Loucy (cell line): Measurements from ENCODE around the gene CTBP2.

Experiments
- H2AFZ ChIP-seq: fragments of 200-600 bp; sonication (generic); 2 replicates; pipeline ENCODE4 v1.6.0; 2016; ENCODE audit warnings: antibody characterized with exemption, mild to moderate bottlenecking, low read length, moderate library complexity
- H3F3A ChIP-seq: fragments of 200-600 bp; 2 replicates; pipeline ENCODE4 v1.6.0; 2016; ENCODE audit warnings: antibody characterized with exemption, low read depth, mild to moderate bottlenecking
- H3K27me3 ChIP-seq: fragments of 200-600 bp; sonication (generic); 2 replicates; pipeline ENCODE4 v1.6.1; 2014; ENCODE audit warnings: low read length, mild to moderate bottlenecking; ENCODE audit not compliant: insufficient read depth, poor library complexity, severe bottlenecking
- H3K36me3 ChIP-seq: fragments of 200-600 bp; sonication (generic); 2 replicates; pipeline ENCODE4 v1.6.1; 2016; ENCODE audit warnings: low read length; ENCODE audit not compliant: insufficient read depth
- H3K4me1 ChIP-seq: fragments of 200-600 bp; sonication (generic); 2 replicates; pipeline ENCODE4 v1.5.1; 2014; ENCODE audit warnings: low read length, mild to moderate bottlenecking; ENCODE audit not compliant: insufficient read depth, poor library complexity, severe bottlenecking
- H3K4me2 ChIP-seq: fragments of 200-600 bp; sonication (generic); 2 replicates; pipeline ENCODE4 v1.6.0; 2014; ENCODE audit warnings: antibody characterized with exemption, low read length, low read depth, mild to moderate bottlenecking; ENCODE audit not compliant: poor library complexity, severe bottlenecking
- H3K4me3 ChIP-seq: fragments of 200-600 bp; sonication (generic); 2 replicates; pipeline ENCODE4 v1.5.1; 2014; ENCODE audit warnings: low read length, mild to moderate bottlenecking, mixed read lengths; ENCODE audit not compliant: poor library complexity, severe bottlenecking
- H3K79me2 ChIP-seq: fragments of 200-600 bp; sonication (generic); 2 replicates; pipeline ENCODE4 v1.6.1; 2014; ENCODE audit warnings: low read length; ENCODE audit not compliant: insufficient read depth
- H3K9ac ChIP-seq: fragments of 200-600 bp; sonication (generic); 2 replicates; pipeline ENCODE4 v1.6.0; 2014; ENCODE audit warnings: mild to moderate bottlenecking, low read depth, low read length, moderate library complexity; ENCODE audit not compliant: poor library complexity, severe bottlenecking
- H3K9me2 ChIP-seq: fragments of 200-600 bp; sonication (generic); replicated peaks from 2 replicates; pipeline ENCODE4 v1.6.1; 2016; ENCODE audit warnings: low read depth, low read length, mixed read lengths
- H3K9me3 ChIP-seq: fragments of 200-600 bp; sonication (generic); 2 replicates; pipeline ENCODE4 v1.6.1; 2014; ENCODE audit warnings: mild to moderate bottlenecking, antibody characterized with exemption, low read length, low read depth; ENCODE audit not compliant: insufficient read depth
- H4K20me1 ChIP-seq: fragments of 200-600 bp; sonication (generic); 2 replicates; pipeline ENCODE4 v1.6.0; 2014; ENCODE audit warnings: antibody characterized with exemption, low read length, mild to moderate bottlenecking; ENCODE audit not compliant: insufficient read depth, poor library complexity, severe bottlenecking
- EZH2phosphoT487 ChIP-seq: fragments of 200-600 bp; IDR thresholded peaks from 2 replicates; pipeline ENCODE4 v1.6.1; 2018; ENCODE audit warnings: antibody characterized with exemption, mild to moderate bottlenecking, moderate library complexity, borderline replicate concordance
- TF ChIP-seq, protein P1 (sequence below): fragments of 200-600 bp; sonication (generic); conservative IDR thresholded peaks from 2 replicates; pipeline ENCODE4 v1.5.1; 2014; ENCODE audit warnings: mild to moderate bottlenecking, antibody characterized with exemption, low read length

Gene CTBP2

GRCh38 chr10:125062227-125062913 is 98.0 kb downstream of the CTBP2 start:
- no peaks in the 10 kb centered on the region for H4K20me1 ChIP-seq
- no peaks in the 10 kb centered on the region for H3K9me2 ChIP-seq
- no peaks in the 10 kb centered on the region for H3K36me3 ChIP-seq
- no peaks in the 10 kb centered on the region for H3K27me3 ChIP-seq
- H3K4me3 ChIP-seq: no peak overlapping the region
- H3K4me1 ChIP-seq: peaks cover 14% of the 10 kb centered on the region
- no peaks in the 10 kb centered on the region for H3K9me3 ChIP-seq
- H3K79me2 ChIP-seq: no peaks in the 10 kb centered on the region
- TF ChIP-seq, protein P1, sequence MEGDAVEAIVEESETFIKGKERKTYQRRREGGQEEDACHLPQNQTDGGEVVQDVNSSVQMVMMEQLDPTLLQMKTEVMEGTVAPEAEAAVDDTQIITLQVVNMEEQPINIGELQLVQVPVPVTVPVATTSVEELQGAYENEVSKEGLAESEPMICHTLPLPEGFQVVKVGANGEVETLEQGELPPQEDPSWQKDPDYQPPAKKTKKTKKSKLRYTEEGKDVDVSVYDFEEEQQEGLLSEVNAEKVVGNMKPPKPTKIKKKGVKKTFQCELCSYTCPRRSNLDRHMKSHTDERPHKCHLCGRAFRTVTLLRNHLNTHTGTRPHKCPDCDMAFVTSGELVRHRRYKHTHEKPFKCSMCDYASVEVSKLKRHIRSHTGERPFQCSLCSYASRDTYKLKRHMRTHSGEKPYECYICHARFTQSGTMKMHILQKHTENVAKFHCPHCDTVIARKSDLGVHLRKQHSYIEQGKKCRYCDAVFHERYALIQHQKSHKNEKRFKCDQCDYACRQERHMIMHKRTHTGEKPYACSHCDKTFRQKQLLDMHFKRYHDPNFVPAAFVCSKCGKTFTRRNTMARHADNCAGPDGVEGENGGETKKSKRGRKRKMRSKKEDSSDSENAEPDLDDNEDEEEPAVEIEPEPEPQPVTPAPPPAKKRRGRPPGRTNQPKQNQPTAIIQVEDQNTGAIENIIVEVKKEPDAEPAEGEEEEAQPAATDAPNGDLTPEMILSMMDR: no peak
- no peak for TF ChIP-seq EZH2phosphoT487
- H3K4me2 ChIP-seq: no peak overlapping the region
- no peaks in the 10 kb centered on the region for H3F3A ChIP-seq
- H3K9ac ChIP-seq: no peak overlapping the region
- no peak overlapping the region for H2AFZ ChIP-seq

GRCh38 chr10:125061557-125062226 is 98.7 kb downstream of the CTBP2 start:
- TF ChIP-seq, protein P1: no peak
- TF ChIP-seq EZH2phosphoT487: no peak
- no peak overlapping the region for H3K4me3 ChIP-seq
- peaks cover 18% of the 10 kb centered on the region for H3K4me1 ChIP-seq
- H3K79me2 ChIP-seq: no peaks in the 10 kb centered on the region
- H3K27me3 ChIP-seq: no peaks in the 10 kb centered on the region
- no peak overlapping the region for H2AFZ ChIP-seq
- no peaks in the 10 kb centered on the region for H3F3A ChIP-seq
- no peak overlapping the region for H3K9ac ChIP-seq
- H3K9me2 ChIP-seq: no peaks in the 10 kb centered on the region
- H3K36me3 ChIP-seq: no peaks in the 10 kb centered on the region
- H3K4me2 ChIP-seq: no peak overlapping the region
- H4K20me1 ChIP-seq: no peaks in the 10 kb centered on the region
- H3K9me3 ChIP-seq: no peaks in the 10 kb centered on the region

DNA sequence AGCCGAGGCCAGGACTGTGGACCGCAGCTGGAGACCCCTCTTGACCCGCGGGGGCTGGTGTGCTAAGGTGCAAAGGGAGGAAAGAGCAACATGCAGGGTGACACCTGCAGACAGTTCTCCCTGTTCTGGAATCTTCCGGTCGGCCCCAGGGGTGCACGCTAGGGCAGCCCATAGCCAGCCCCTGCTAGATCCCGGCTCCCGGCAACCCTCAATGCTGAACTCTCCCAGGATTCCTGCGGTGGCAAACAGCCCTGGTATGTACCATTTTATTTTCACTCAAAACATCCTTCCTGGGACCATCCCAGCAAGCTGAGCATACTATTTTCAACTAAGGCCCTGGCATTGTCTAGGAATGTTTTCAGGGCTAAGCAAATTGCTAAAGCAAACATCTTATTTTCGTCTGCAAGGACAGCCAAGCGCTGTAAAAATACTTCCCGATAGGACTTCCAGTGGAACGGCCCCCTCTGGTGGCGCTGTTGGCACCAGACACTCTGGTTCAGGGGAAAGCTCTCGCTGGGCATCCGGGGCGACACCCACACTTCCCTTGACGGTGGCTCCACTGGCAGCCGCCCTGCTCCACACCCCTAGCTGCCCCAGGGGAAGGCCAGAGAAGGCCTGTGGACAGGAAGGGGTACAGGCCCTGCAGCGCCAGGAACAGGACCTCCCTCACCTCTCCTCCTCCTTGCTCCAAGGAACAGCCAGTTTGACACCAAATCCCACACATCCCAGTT is 99.4 kb downstream of the CTBP2 start:
- Histone ChIP-seq H3K4me2 (peak overlapping the region; percentile 37), H3K4me3 (no peak overlapping the region), H3K36me3 (no peaks in the 10 kb centered on the region), H3K9me3 (no peaks in the 10 kb centered on the region), H3K79me2 (no peaks in the 10 kb centered on the region), H3K27me3 (no peaks in the 10 kb centered on the region), H3K9ac (no peak overlapping the region), H3K9me2 (no peaks in the 10 kb centered on the region), H2AFZ (peak overlapping the region; percentile 85), H3F3A (no peaks in the 10 kb centered on the region), H4K20me1 (no peaks in the 10 kb centered on the region), H3K4me1 (peaks cover 18% of the 10 kb centered on the region)
- TF ChIP-seq EZH2phosphoT487: no peak
- TF ChIP-seq, protein P1: peak; percentile 72
